ENCODE measurements around the gene ITPRIPL2. TPM values are rescaled to one million over a fixed set of nuclear protein-coding genes. Genes with fewer than 3 reads are reported as not detected.

The ITPRIPL2 gene
- total and polyA plus RNA-seq, 2 of the 13 experiments (the other 11 are each of a cell fraction or from before 2014, with no cell fraction given) = 5.9 to 12.6 TPM

DNA sequence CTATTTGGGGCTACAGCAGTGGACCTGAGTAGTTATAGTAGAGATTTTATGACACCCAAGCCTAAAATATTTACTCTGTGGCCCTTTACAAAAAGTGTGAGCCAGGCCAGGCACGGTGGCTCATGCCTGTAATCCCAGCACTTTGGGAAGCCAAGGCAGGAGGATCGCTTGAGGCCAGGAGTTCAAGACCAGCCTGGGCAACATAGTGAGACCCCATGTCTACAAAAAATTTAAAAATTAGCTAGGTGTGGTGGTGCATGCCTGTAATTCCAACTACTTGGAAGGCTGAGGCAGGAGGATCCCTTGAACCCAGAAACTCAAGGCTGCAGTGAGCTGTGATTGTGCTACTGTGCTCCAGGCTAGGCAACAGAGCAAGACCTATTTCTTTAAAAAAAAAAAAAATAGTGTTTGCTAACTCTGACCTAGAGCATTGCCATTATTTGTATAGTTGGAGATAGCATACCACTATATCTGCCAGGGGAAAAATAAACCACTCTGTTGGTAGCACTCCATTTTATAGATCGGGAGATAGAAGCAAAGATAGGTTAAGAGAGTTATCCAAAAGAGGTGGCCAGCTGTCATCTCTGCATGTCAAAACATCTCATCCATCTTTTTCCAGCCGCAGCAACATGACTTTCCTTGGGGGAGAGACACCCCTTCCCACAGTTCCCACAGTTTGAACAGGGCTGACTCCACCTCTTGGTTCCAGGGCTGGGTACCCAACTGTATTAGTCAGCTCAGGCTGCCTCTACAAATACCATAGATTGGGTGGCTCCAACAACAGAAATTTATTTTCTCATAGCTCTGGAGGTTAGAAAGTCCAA, 3.0 kb upstream of the ITPRIPL2 start (continued):
- TF ChIP-seq ZNF101 (CRISPR knock-in tag; IDR thresholded peaks at IDR 0.05; ENCODE audit: borderline replicate concordance, low read depth) = no peak
- no peak for TF ChIP-seq RFX1 (IDR thresholded peaks at IDR 0.05)
- TF ChIP-seq POLR2G (IDR thresholded peaks at IDR 0.05; ENCODE audit: low read depth, low read length) = no peak
- no peak for TF ChIP-seq SRSF1 (optimal IDR thresholded peaks at IDR 0.05; ENCODE audit: low read depth, low read length)
- TF ChIP-seq, protein P1, sequence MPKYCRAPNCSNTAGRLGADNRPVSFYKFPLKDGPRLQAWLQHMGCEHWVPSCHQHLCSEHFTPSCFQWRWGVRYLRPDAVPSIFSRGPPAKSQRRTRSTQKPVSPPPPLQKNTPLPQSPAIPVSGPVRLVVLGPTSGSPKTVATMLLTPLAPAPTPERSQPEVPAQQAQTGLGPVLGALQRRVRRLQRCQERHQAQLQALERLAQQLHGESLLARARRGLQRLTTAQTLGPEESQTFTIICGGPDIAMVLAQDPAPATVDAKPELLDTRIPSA (CRISPR knock-in tag; IDR thresholded peaks at IDR 0.05; ENCODE audit: borderline replicate concordance) = no peak
- TF ChIP-seq, protein P2, sequence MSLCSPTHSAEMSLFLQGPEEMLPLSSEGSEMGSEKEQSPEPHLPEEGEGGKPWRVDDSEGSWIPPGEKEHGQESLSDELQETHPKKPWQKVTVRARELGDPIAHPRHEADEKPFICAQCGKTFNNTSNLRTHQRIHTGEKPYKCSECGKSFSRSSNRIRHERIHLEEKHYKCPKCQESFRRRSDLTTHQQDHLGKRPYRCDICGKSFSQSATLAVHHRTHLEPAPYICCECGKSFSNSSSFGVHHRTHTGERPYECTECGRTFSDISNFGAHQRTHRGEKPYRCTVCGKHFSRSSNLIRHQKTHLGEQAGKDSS (CRISPR knock-in tag; IDR thresholded peaks at IDR 0.05; ENCODE audit: borderline replicate concordance, low read depth) = no peak
- TF ChIP-seq, protein P3, sequence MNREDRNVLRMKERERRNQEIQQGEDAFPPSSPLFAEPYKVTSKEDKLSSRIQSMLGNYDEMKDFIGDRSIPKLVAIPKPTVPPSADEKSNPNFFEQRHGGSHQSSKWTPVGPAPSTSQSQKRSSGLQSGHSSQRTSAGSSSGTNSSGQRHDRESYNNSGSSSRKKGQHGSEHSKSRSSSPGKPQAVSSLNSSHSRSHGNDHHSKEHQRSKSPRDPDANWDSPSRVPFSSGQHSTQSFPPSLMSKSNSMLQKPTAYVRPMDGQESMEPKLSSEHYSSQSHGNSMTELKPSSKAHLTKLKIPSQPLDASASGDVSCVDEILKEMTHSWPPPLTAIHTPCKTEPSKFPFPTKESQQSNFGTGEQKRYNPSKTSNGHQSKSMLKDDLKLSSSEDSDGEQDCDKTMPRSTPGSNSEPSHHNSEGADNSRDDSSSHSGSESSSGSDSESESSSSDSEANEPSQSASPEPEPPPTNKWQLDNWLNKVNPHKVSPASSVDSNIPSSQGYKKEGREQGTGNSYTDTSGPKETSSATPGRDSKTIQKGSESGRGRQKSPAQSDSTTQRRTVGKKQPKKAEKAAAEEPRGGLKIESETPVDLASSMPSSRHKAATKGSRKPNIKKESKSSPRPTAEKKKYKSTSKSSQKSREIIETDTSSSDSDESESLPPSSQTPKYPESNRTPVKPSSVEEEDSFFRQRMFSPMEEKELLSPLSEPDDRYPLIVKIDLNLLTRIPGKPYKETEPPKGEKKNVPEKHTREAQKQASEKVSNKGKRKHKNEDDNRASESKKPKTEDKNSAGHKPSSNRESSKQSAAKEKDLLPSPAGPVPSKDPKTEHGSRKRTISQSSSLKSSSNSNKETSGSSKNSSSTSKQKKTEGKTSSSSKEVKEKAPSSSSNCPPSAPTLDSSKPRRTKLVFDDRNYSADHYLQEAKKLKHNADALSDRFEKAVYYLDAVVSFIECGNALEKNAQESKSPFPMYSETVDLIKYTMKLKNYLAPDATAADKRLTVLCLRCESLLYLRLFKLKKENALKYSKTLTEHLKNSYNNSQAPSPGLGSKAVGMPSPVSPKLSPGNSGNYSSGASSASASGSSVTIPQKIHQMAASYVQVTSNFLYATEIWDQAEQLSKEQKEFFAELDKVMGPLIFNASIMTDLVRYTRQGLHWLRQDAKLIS (CRISPR knock-in tag; IDR thresholded peaks at IDR 0.05) = no peak
- TF ChIP-seq ZSCAN21 (CRISPR knock-in tag; IDR thresholded peaks at IDR 0.05; ENCODE audit: borderline replicate concordance) = no peak
- TF ChIP-seq PHF5A (CRISPR knock-in tag; IDR thresholded peaks at IDR 0.05; ENCODE audit: low read depth, unreplicated experiment) = peak; percentile 27
- TF ChIP-seq ZNF891 (CRISPR knock-in tag; IDR thresholded peaks at IDR 0.05) = no peak
- no peak for TF ChIP-seq ZNF282 (IDR thresholded peaks at IDR 0.05; ENCODE audit: partially characterized antibody)
- TF ChIP-seq ZNF383 (CRISPR knock-in tag; IDR thresholded peaks at IDR 0.05; ENCODE audit: borderline replicate concordance) = 0 out of 2 replicates have a peak, but pooled peaks have one; percentile 68
- TF ChIP-seq CHCHD3 (CRISPR knock-in tag; IDR thresholded peaks at IDR 0.05) = no peak
- TF ChIP-seq HES4 (CRISPR knock-in tag; IDR thresholded peaks at IDR 0.05; ENCODE audit: borderline replicate concordance) = no peak
- TF ChIP-seq NR1H2 (CRISPR knock-in tag; IDR thresholded peaks at IDR 0.05; ENCODE audit: borderline replicate concordance, low read depth) = no peak
- 0 out of 4 replicates have a peak, but pooled peaks of 1 of the 2 experiments have one; percentile 5 for TF ChIP-seq EP300 (IDR thresholded peaks at IDR 0.05; ENCODE audit: low read depth in 2 of 2, low read length in 2 of 2)
- no peak; the same call in 1 of the 2 replicates for TF ChIP-seq EP300 (CRISPR knock-in tag; IDR thresholded peaks at IDR 0.05; ENCODE audit: borderline replicate concordance)
- TF ChIP-seq BRD4 (CRISPR knock-in tag; IDR thresholded peaks at IDR 0.05) = no peak
- TF ChIP-seq ELF4 (CRISPR knock-in tag; IDR thresholded peaks at IDR 0.05; ENCODE audit: borderline replicate concordance) = no peak
- 0 out of 2 replicates have a peak, but pooled peaks have one; percentile 11 for TF ChIP-seq TBX2 (CRISPR knock-in tag; IDR thresholded peaks at IDR 0.05; ENCODE audit: borderline replicate concordance)
- no peak for TF ChIP-seq TARDBP (CRISPR knock-in tag; IDR thresholded peaks at IDR 0.05)
- TF ChIP-seq, protein P4, sequence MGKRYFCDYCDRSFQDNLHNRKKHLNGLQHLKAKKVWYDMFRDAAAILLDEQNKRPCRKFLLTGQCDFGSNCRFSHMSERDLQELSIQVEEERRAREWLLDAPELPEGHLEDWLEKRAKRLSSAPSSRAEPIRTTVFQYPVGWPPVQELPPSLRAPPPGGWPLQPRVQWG (CRISPR knock-in tag; IDR thresholded peaks at IDR 0.05; ENCODE audit: borderline replicate concordance, low read depth) = no peak

Data from HepG2 (cell line).